ENCODE data around the gene EID2.

The EID2 gene

GRCh38 chr19:39533791-39534190 lies 6.2 kb downstream of the EID2 start:
- DNase-seq (ENCODE audit: low read depth), result no peak

DNA sequence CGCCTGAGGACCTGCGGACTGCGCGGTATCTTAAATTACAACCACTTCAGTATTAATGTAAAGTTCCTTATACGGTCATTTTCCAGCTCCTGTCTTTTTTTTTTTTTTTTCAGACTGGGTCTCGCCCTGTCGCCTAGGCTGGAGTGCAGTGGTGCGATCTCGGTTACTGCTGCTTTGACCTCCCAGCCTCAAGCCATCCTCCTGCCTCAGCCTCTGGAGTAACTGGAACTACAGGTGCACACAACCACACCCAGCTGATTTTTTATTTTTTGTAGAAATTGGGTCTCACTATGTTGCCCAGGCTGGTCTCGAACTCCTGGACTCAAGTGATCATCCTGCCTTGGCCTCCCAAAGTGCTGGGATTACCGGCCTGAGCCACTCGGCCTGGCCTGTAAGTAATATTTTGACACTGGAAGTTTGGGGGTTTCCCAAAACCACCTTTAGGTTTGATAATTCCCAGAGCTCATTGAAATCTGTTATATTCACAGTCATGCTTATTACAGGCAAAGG lies 6.9 kb downstream of the EID2 start:
- no peak for DNase-seq (ENCODE audit: low read depth)

GRCh38 chr19:39532233-39533002 lies 7.5 kb downstream of the EID2 start, which contains the start of gene EID2B:
EID2B (minus strand) TSS chr19:39532852; CDS start chr19:39532802, 50 bp downstream.
- DNase-seq (ENCODE audit: low read depth), result peak; percentile 89

- no peak for DNase-seq (ENCODE audit: low read depth)
These were observed 8.1 kb downstream of the EID2 start for GRCh38 chr19:39531834-39532232.

GRCh38 chr19:39525205-39525604 lies 14.8 kb downstream of the EID2 start:
- DNase-seq (ENCODE audit: low read depth), result no peak

GRCh38 chr19:39524495-39524894 lies 15.5 kb downstream of the EID2 start:
- DNase-seq (ENCODE audit: low read depth), result no peak

DNA sequence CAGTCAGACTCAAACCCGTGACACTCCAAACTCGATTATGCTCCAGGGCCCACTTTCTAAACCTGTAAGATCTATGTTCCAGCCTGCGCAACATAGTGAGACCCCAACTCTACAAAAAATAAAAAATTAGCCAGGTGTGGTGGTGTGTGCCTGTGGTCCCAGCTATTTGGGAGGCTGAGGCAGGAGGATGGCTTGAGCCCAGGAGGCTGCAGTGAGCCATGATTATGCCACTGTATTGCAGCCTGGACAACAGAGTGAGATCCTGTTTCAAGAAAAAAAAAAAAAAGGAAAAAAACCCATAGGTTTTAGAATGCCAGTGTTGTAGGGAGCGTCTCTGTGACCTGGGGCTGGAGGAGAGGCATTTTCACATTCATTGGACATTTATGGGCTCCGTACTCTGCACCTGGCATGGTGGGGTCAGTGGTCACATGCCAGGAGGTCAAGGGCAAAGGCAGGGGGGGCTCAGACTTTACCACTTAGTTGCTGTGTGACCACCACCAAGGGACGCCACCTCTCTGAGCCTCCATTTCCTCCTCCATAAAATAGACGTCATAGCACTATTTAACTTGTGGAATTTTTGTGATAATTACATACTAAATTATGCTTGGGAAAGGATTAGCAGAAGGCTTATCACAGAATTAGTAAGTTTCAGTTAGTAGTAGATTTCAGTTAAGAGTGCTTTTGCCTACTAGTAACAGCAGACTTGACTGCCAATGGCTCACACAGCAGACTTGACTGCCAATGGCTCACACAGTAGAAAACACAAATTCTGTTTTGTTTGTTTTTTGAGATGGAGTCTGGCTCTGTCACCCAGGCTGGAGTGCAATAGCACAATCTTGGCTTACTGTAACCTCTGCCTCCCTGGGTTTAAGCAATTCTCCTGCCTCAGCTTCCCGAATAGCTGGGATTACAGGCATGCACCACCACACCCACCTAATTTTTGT lies 19.1 kb downstream of the EID2 start:
- DNase-seq (ENCODE audit: low read depth), result no peak

GRCh38 chr19:39518975-39519374 lies 21.0 kb downstream of the EID2 start:
- no peak for DNase-seq (ENCODE audit: low read depth)

GRCh38 chr19:39518458-39518857 lies 21.5 kb downstream of the EID2 start:
- DNase-seq (ENCODE audit: low read depth), result no peak

DNA sequence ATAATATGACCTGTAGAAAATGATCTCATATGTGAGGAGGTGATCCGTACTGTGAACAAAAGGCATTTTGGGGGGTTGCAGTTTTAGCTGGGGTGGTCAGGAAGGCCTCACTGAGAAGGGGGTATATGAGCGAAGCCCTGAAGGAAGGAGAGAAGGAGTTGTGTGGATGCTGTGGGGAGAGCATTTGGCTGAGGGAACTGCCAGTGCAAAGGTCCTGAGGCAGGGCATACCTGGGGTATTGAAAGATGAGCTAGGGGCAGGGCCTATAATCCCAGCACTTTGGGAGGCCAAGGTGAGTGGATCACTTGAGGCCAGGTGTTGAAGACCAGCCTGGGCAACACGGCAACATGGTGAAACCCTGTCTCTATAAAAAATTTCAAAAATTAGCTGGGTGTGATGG lies 22.5 kb downstream of the EID2 start:
- no peak for DNase-seq (ENCODE audit: low read depth)

- DNase-seq (ENCODE audit: low read depth), result no peak
These were observed 23.7 kb downstream of the EID2 start for GRCh38 chr19:39516270-39516669.

- no peak for DNase-seq (ENCODE audit: low read depth)
These were observed 24.3 kb downstream of the EID2 start for GRCh38 chr19:39515551-39516191.

DNA sequence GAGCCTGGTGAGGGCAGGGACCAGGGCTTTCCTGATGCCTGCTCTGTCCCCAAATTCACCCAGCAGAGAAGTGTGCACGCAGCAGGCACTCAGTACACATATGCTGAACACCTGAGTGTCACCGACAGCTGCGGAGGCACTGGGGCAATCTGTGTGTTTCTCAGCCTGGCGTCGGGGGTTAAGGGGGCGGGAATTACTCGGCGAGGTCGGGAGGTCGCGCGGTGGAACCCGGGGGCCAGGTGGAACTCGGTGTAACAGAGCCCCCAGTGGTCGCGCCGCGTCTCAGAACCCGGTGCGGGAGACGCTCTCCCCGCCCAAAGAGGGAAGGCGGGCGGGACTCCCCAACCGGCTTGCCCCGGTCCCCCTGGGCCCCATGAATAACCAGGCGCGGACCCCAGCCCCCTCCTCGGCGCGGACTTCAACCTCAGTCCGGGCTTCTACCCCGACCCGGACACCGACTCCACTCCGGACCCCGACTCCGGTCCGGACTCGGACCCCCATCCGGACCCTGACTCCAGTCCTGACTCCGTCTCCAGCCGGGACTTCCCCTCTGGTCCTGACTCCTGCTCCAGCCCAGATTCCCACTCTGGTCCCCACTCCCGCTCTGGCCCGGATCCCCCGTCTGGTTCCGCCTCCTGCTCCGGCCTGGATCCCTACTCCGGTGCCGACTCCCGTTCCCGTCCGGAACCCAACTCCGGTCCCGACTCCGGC lies 25.0 kb downstream of the EID2 start, which contains the start of gene SELENOV:
SELENOV (plus strand) TSS at position 300 of the 711 bp plus-strand sequence; CDS start at position 374, 74 bp downstream.
- DNase-seq (ENCODE audit: low read depth), result no peak

GRCh38 chr19:39512988-39513387 lies 27.0 kb downstream of the EID2 start:
- DNase-seq (ENCODE audit: low read depth), result no peak

GRCh38 chr19:39509233-39509632 lies 30.7 kb downstream of the EID2 start:
- no peak for DNase-seq (ENCODE audit: low read depth)

GRCh38 chr19:39508629-39509028 lies 31.3 kb downstream of the EID2 start:
- DNase-seq (ENCODE audit: low read depth), result no peak

GRCh38 chr19:39507715-39508364 lies 32.1 kb downstream of the EID2 start:
- DNase-seq (ENCODE audit: low read depth), result no peak

GRCh38 chr19:39506944-39507714 lies 32.8 kb downstream of the EID2 start:
- peak; percentile 42 for DNase-seq (ENCODE audit: low read depth)

DNA sequence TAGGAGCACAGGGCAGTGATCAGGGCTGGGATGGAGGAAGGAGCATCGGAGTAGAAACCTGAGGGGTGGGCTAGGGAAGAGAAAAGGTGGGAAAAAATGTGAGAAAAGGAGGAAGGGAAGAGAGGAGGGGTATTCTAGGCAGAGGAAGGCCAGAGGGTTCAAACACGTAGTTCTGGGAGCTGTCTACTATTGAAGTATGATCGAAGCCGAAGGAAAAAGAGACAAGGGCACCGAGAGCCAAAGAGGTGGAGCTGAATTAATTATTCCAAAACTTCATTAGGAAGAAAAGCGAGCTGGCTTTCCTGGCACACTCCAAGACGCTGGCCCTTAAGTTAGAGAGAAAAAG lies 33.4 kb downstream of the EID2 start:
- no peak for DNase-seq (ENCODE audit: low read depth)
